Activated CD8-positive, alpha-beta memory T cell treated with anti-CD3 and anti-CD28 coated beads, Interleukin-2, amount 50 U/mL, for 24 hours (primary cell): ENCODE data around the gene B3GALT6.
A peak's percentile ranks its signal among the peaks of the same experiment; 100 is the strongest.

Experiments
- DNase-seq: peaks from one replicate; pipeline ENCODE4 v3.0.0-alpha.2; 2020; ENCODE audit errors: extremely low read depth

Gene B3GALT6

GRCh38 chr1:1231400-1232207, 433 bp upstream of the B3GALT6 start, which contains the start of gene SDF4:
TSS of gene SDF4 (minus strand) at chr1:1232001. CDS start at chr1:1228772, 3,229 bp downstream.
- DNase-seq, result peak; percentile 83

GRCh38 chr1:1232796-1233566, 944 bp downstream of the B3GALT6 start:
- DNase-seq, result no peak

GRCh38 chr1:1233567-1233892, 1.5 kb downstream of the B3GALT6 start:
- DNase-seq, result no peak

- no peak for DNase-seq
These were observed 2.3 kb downstream of the B3GALT6 start for GRCh38 chr1:1234180-1234808.

GRCh38 chr1:1235016-1235744, 3.1 kb downstream of the B3GALT6 start:
- DNase-seq, result no peak

GRCh38 chr1:1236176-1236763, 4.2 kb downstream of the B3GALT6 start:
- DNase-seq, result no peak

- no peak for DNase-seq
These were observed 5.2 kb downstream of the B3GALT6 start for GRCh38 chr1:1236945-1237873.

- DNase-seq, result no peak
These were observed 6.1 kb downstream of the B3GALT6 start for GRCh38 chr1:1237874-1238701.

GRCh38 chr1:1238702-1239178, 6.7 kb downstream of the B3GALT6 start:
- no peak for DNase-seq

- DNase-seq, result no peak
These were observed 7.2 kb downstream of the B3GALT6 start for GRCh38 chr1:1239227-1239613.

- no peak for DNase-seq
These were observed 7.7 kb downstream of the B3GALT6 start for GRCh38 chr1:1239614-1240347.

- no peak for DNase-seq
These were observed 8.3 kb downstream of the B3GALT6 start for GRCh38 chr1:1240348-1240732.

- DNase-seq, result no peak
These were observed 9.0 kb downstream of the B3GALT6 start for GRCh38 chr1:1240822-1241587.

- DNase-seq, result no peak
These were observed 9.7 kb downstream of the B3GALT6 start for GRCh38 chr1:1241588-1242219.

- DNase-seq, result no peak
These were observed 10.6 kb downstream of the B3GALT6 start for GRCh38 chr1:1242461-1243265.

GRCh38 chr1:1243266-1243660, 11.2 kb downstream of the B3GALT6 start:
- DNase-seq, result no peak

- DNase-seq, result no peak
These were observed 11.8 kb downstream of the B3GALT6 start for GRCh38 chr1:1243807-1244191.
